GM19035 (cell line): Measurements from ENCODE around the gene ENGASE.

ENCODE experiments used
- ATAC-seq: cut with Tn5 transposase; IDR thresholded peaks from one replicate; pipeline ENCODE4 v1.9.1; 2021; ENCODE audit not compliant: unreplicated experiment

The ENGASE gene

GRCh38 chr17:79135011-79135410 is 60.4 kb downstream of the ENGASE start:
- no peak for ATAC-seq

- ATAC-seq = no peak
Measured at GRCh38 chr17:79135628-79136405, 61.2 kb downstream of the ENGASE start.
